IPS-18c (cell line): ENCODE data around the gene OR5H15.
"Not testable (repeated sequence)": the region's sequence is repeated elsewhere in the genome, so short reads cannot be mapped to it uniquely, and the experiment has no call there.

Experiments
- H3K4me3 ChIP-seq: 2 replicates; pipeline ENCODE4 v1.7.0; 2013; ENCODE audit warnings: low read depth, mild to moderate bottlenecking, low read length, moderate library complexity; ENCODE audit not compliant: insufficient read depth
- H3K9me3 ChIP-seq: one replicate; pipeline ENCODE4 v1.6.1; 2013; ENCODE audit warnings: mild to moderate bottlenecking, low read length, moderate library complexity; ENCODE audit not compliant: control insufficient read depth, insufficient read depth

The OR5H15 gene

GRCh38 chr3:98166396-98166795 is at the start of gene OR5H15:
Gene OR5H15, plus strand, starts transcription at chr3:98166696. Its CDS starts 2,004 bp downstream, at chr3:98168700.
- Histone ChIP-seq H3K4me3 (no peak within 1 kb of the TSS), H3K9me3 (no peaks in the 10 kb centered on the region)

- Histone ChIP-seq H3K4me3 (no peak within 1 kb of the TSS), H3K9me3 (no peaks in the 10 kb centered on the region)
Observed at GRCh38 chr3:98130421-98130820, 36.1 kb upstream of the OR5H15 start, which contains the start of gene OR5H1. Gene OR5H1, plus strand, starts transcription at chr3:98130721. Its CDS starts 1,977 bp downstream, at chr3:98132698.

GRCh38 chr3:98136631-98137030 is 29.9 kb upstream of the OR5H15 start:
- Histone ChIP-seq H3K4me3 (no peak overlapping the region), H3K9me3 (no peaks in the 10 kb centered on the region)

GRCh38 chr3:98137826-98138557 is 28.5 kb upstream of the OR5H15 start:
- not testable (repeated sequence) for H3K4me3 ChIP-seq

GRCh38 chr3:98140531-98140930 is 26.0 kb upstream of the OR5H15 start:
- Histone ChIP-seq H3K4me3 (no peak overlapping the region), H3K9me3 (no peaks in the 10 kb centered on the region)

More at GRCh38 chr3:98137826-98138557, 28.5 kb upstream of the OR5H15 start:
- not testable (repeated sequence) for H3K9me3 ChIP-seq

- H3K9me3 ChIP-seq, result no peaks in the 10 kb centered on the region
- H3K4me3 ChIP-seq, result no peak within 1 kb of the TSS
Observed at GRCh38 chr3:98147179-98147578, 19.3 kb upstream of the OR5H15 start, which contains the start of gene OR5H14. Gene OR5H14, plus strand, starts transcription at chr3:98147479. Its CDS starts 1,907 bp downstream, at chr3:98149386.

- H3K4me3 ChIP-seq, result no peak overlapping the region
- no peaks in the 10 kb centered on the region for H3K9me3 ChIP-seq
Observed at GRCh38 chr3:98148751-98149150, 17.7 kb upstream of the OR5H15 start.

- not testable (repeated sequence) for H3K9me3 ChIP-seq, H3K4me3 ChIP-seq
Observed at GRCh38 chr3:98149456-98149855, 17.0 kb upstream of the OR5H15 start.

- no peaks in the 10 kb centered on the region for H3K9me3 ChIP-seq
- H3K4me3 ChIP-seq, result no peak overlapping the region
Observed at GRCh38 chr3:98151241-98151640, 15.3 kb upstream of the OR5H15 start.

GRCh38 chr3:98171071-98171470 is 4.6 kb downstream of the OR5H15 start:
- no peak overlapping the region for H3K4me3 ChIP-seq
- peaks cover 8% of the 10 kb centered on the region for H3K9me3 ChIP-seq

GRCh38 chr3:98172621-98173020 is 6.1 kb downstream of the OR5H15 start:
- Histone ChIP-seq H3K9me3 (peaks cover 8% of the 10 kb centered on the region), H3K4me3 (no peak overlapping the region)

GRCh38 chr3:98180319-98180890 is 13.9 kb downstream of the OR5H15 start:
- Histone ChIP-seq H3K9me3 (no peaks in the 10 kb centered on the region), H3K4me3 (no peak overlapping the region)

- no peaks in the 10 kb centered on the region for H3K9me3 ChIP-seq
- H3K4me3 ChIP-seq, result no peak overlapping the region
Observed at GRCh38 chr3:98182196-98182595, 15.7 kb downstream of the OR5H15 start.

- Histone ChIP-seq H3K9me3 (no peaks in the 10 kb centered on the region), H3K4me3 (no peak overlapping the region)
Observed at GRCh38 chr3:98185180-98185579, 18.7 kb downstream of the OR5H15 start.

GRCh38 chr3:98188545-98188944 is 22.0 kb downstream of the OR5H15 start:
- H3K9me3 ChIP-seq, result no peaks in the 10 kb centered on the region
- no peak overlapping the region for H3K4me3 ChIP-seq

GRCh38 chr3:98190911-98191310 is 24.4 kb downstream of the OR5H15 start:
- not testable (repeated sequence) for H3K9me3 ChIP-seq, H3K4me3 ChIP-seq

- not testable (repeated sequence) for H3K9me3 ChIP-seq, H3K4me3 ChIP-seq
Observed at GRCh38 chr3:98196293-98196692, 29.8 kb downstream of the OR5H15 start.

GRCh38 chr3:98199020-98199419 is 32.5 kb downstream of the OR5H15 start:
- Histone ChIP-seq H3K4me3 (no peak overlapping the region), H3K9me3 (no peaks in the 10 kb centered on the region)
